Measurements from ENCODE around the gene PITHD1. TPM values are rescaled to one million over a fixed set of nuclear protein-coding genes. Genes with fewer than 3 reads are reported as not detected.

PITHD1 gene
- total RNA-seq, 1 donor from 2014 or later = 37.6 TPM

DNA sequence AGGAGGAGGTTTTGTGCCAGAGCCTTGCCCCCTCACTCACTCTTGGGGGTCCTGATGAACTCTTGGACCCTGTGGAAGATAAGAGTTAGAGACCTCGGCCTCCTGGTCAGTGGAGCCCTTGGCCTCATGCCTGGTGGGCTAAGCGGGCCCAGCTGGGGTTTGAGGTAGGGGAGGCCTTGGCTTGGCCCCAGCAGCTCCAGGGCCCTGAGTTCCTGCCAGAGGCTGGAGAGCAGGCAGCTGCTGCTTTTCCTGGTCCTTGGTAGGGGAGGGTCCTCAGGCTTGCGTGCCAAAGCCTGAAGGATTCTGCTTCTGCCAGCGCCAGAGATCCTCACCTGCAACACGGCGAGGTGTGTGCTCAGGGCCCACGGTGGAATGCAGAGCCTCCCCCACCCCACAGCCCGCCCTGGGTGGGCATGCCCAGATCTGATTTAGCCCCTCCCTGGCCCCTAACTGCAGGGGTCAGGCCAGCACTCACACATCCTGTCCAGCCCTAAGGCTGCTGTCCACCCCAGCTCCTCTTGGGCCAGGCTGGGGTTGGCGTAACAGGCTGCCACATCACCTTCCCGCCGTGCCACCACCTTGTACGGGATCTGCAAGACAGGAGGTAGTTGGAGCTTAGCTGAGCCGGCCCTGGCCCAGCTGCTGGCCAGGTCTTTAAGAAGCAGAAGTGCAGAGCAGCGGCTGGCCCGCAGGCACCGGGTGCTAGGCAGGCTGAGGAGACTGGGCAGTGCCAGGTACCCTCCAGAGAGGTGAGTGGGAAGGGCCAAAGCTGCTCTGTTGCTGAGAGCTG, 17.7 kb downstream of the PITHD1 start:
- Histone ChIP-seq H3K4me3 (ENCODE audit: low read depth, low read length) (no peak overlapping the region), H3K36me3 (ENCODE audit: control insufficient read depth, insufficient read depth, low read length) (peaks cover 5% of the 10 kb centered on the region), H3K27me3 (ENCODE audit: control insufficient read depth, insufficient read depth, low read length) (no peaks in the 10 kb centered on the region)
- TF ChIP-seq, protein P1, sequence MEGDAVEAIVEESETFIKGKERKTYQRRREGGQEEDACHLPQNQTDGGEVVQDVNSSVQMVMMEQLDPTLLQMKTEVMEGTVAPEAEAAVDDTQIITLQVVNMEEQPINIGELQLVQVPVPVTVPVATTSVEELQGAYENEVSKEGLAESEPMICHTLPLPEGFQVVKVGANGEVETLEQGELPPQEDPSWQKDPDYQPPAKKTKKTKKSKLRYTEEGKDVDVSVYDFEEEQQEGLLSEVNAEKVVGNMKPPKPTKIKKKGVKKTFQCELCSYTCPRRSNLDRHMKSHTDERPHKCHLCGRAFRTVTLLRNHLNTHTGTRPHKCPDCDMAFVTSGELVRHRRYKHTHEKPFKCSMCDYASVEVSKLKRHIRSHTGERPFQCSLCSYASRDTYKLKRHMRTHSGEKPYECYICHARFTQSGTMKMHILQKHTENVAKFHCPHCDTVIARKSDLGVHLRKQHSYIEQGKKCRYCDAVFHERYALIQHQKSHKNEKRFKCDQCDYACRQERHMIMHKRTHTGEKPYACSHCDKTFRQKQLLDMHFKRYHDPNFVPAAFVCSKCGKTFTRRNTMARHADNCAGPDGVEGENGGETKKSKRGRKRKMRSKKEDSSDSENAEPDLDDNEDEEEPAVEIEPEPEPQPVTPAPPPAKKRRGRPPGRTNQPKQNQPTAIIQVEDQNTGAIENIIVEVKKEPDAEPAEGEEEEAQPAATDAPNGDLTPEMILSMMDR (IDR thresholded peaks at IDR 0.05; ENCODE audit: insufficient read depth, low read length, poor library complexity, severe bottlenecking) = no peak
- DNase-seq (ENCODE audit: low read depth) = no peak

GRCh38 chr1:23796466-23797271, 18.5 kb downstream of the PITHD1 start:
- no peak for DNase-seq (ENCODE audit: low read depth)
- Histone ChIP-seq H3K27me3 (ENCODE audit: control insufficient read depth, insufficient read depth, low read length) (no peaks in the 10 kb centered on the region), H3K4me3 (ENCODE audit: low read depth, low read length) (no peak overlapping the region), H3K36me3 (ENCODE audit: control insufficient read depth, insufficient read depth, low read length) (peaks cover 5% of the 10 kb centered on the region)
- TF ChIP-seq, protein P1 (IDR thresholded peaks at IDR 0.05; ENCODE audit: insufficient read depth, low read length, poor library complexity, severe bottlenecking) = no peak

- Histone ChIP-seq H3K27me3 (ENCODE audit: control insufficient read depth, insufficient read depth, low read length) (no peaks in the 10 kb centered on the region), H3K36me3 (ENCODE audit: control insufficient read depth, insufficient read depth, low read length) (peaks cover 5% of the 10 kb centered on the region), H3K4me3 (ENCODE audit: low read depth, low read length) (no peak overlapping the region)
- TF ChIP-seq, protein P1 (IDR thresholded peaks at IDR 0.05; ENCODE audit: insufficient read depth, low read length, poor library complexity, severe bottlenecking) = no peak
- DNase-seq (ENCODE audit: low read depth) = no peak
Measured at GRCh38 chr1:23797478-23798448, 19.5 kb downstream of the PITHD1 start.

GRCh38 chr1:23798662-23799142, 20.5 kb downstream of the PITHD1 start:
- TF ChIP-seq, protein P1 (IDR thresholded peaks at IDR 0.05; ENCODE audit: insufficient read depth, low read length, poor library complexity, severe bottlenecking) = no peak
- H3K36me3 ChIP-seq (ENCODE audit: control insufficient read depth, insufficient read depth, low read length) = peaks cover 4% of the 10 kb centered on the region
- no peak overlapping the region for H3K4me3 ChIP-seq (ENCODE audit: low read depth, low read length)
- no peak for DNase-seq (ENCODE audit: low read depth)
- no peaks in the 10 kb centered on the region for H3K27me3 ChIP-seq (ENCODE audit: control insufficient read depth, insufficient read depth, low read length)

DNA sequence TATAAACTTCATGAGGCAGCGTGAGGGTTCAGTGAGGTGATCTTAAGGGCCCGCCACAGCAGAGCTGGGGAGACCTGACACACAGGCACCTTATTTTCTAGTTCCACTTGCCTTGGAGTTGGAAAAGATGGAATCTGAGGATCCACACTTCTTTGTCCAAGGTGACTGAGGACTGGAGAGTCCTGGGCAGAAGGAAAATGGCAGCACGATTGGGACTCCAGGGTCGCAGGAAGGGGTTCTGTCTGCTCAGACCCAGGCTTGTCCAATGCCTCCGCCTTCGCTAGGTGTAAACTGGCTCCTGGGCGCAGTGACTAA, 21.0 kb downstream of the PITHD1 start:
- H3K4me3 ChIP-seq (ENCODE audit: low read depth, low read length) = peak overlapping the region; percentile 97
- no peaks in the 10 kb centered on the region for H3K27me3 ChIP-seq (ENCODE audit: control insufficient read depth, insufficient read depth, low read length)
- DNase-seq (ENCODE audit: low read depth) = no peak
- TF ChIP-seq, protein P1 (IDR thresholded peaks at IDR 0.05; ENCODE audit: insufficient read depth, low read length, poor library complexity, severe bottlenecking) = no peak
- H3K36me3 ChIP-seq (ENCODE audit: control insufficient read depth, insufficient read depth, low read length) = peaks cover 3% of the 10 kb centered on the region
